ENCODE results near the gene SRRM5.
A peak's percentile ranks its signal among the peaks of the same experiment; 100 is the strongest.

GRCh38 chr19:43594710-43595604 lies 16.9 kb upstream of the SRRM5 start:
- TF ChIP-seq POLR2A (IDR thresholded peaks at IDR 0.05) = no peak
- TF ChIP-seq POLR2AphosphoS5 (IDR thresholded peaks at IDR 0.05) = no peak
- peak; percentile 35 to 87 for TF ChIP-seq CTCF (IDR thresholded peaks at IDR 0.05)
- TF ChIP-seq EP300 (IDR thresholded peaks at IDR 0.05) = no peak
